GM23248 (cell line): Measurements from ENCODE around the gene PTPRK. TPM values are rescaled to one million over a fixed set of nuclear protein-coding genes. Genes with fewer than 3 reads are reported as not detected.

Experiments
- DNase-seq: peaks from one replicate; pipeline ENCODE4 v3.0.0-alpha.2; 2015
- H2AFZ ChIP-seq: fragments of 200-600 bp; sonication (generic); 2 replicates; pipeline ENCODE4 v1.6.1; 2016; ENCODE audit warnings: antibody characterized with exemption
- H3F3A ChIP-seq: fragments of 200-600 bp; sonication (generic); 2 replicates; pipeline ENCODE4 v1.6.1; 2016; ENCODE audit warnings: mild to moderate bottlenecking, antibody characterized with exemption, mixed run types; ENCODE audit not compliant: insufficient read depth
- H3K27ac ChIP-seq: fragments of 200-600 bp; sonication (generic); 2 replicates; pipeline ENCODE4 v1.5.1; 2016; ENCODE audit warnings: mild to moderate bottlenecking
- H3K27me3 ChIP-seq: fragments of 200-600 bp; sonication (generic); replicated peaks from 2 replicates; pipeline ENCODE4 v1.6.1; 2016; ENCODE audit warnings: mild to moderate bottlenecking; ENCODE audit not compliant: insufficient read depth
- H3K36me3 ChIP-seq: fragments of 200-600 bp; sonication (generic); 2 replicates; pipeline ENCODE4 v1.6.1; 2016; ENCODE audit warnings: low read depth, mild to moderate bottlenecking
- H3K4me1 ChIP-seq: fragments of 200-600 bp; sonication (generic); 2 replicates; pipeline ENCODE4 v1.6.1; 2016; ENCODE audit warnings: mild to moderate bottlenecking; ENCODE audit not compliant: insufficient read depth
- H3K4me2 ChIP-seq: fragments of 200-600 bp; sonication (generic); one replicate; pipeline ENCODE4 v1.6.1; 2016; ENCODE audit warnings: mild to moderate bottlenecking; ENCODE audit not compliant: unreplicated experiment
- H3K4me3 ChIP-seq: fragments of 200-600 bp; sonication (generic); 2 replicates; pipeline ENCODE4 v1.5.1; 2016; ENCODE audit warnings: mild to moderate bottlenecking
- H3K79me2 ChIP-seq: fragments of 200-600 bp; sonication (generic); 2 replicates; pipeline ENCODE4 v1.6.1; 2016; ENCODE audit warnings: mild to moderate bottlenecking; ENCODE audit not compliant: insufficient read depth
- H3K9ac ChIP-seq: fragments of 200-600 bp; sonication (generic); 2 replicates; pipeline ENCODE4 v1.6.1; 2016; ENCODE audit warnings: mild to moderate bottlenecking
- H3K9me2 ChIP-seq: fragments of 200-600 bp; sonication (generic); 2 replicates; pipeline ENCODE4 v1.6.1; 2016; ENCODE audit warnings: mixed run types, mild to moderate bottlenecking, moderate library complexity; ENCODE audit not compliant: insufficient read depth
- H3K9me3 ChIP-seq: fragments of 200-600 bp; sonication (generic); one replicate; pipeline ENCODE4 v1.6.1; 2017; ENCODE audit warnings: low read depth
- H4K20me1 ChIP-seq: fragments of 200-600 bp; sonication (generic); 2 replicates; pipeline ENCODE4 v1.6.0; 2016; ENCODE audit not compliant: insufficient read depth
- EZH2 ChIP-seq: fragments of 200-600 bp; sonication (generic); IDR thresholded peaks from 2 replicates; pipeline ENCODE4 v1.6.1; 2018; ENCODE audit warnings: antibody characterized with exemption, mild to moderate bottlenecking; ENCODE audit not compliant: insufficient read depth, poor library complexity, severe bottlenecking
- EZH2phosphoT487 ChIP-seq: fragments of 200-600 bp; sonication (generic); IDR thresholded peaks from 2 replicates; pipeline ENCODE4 v1.6.1; 2018; ENCODE audit warnings: antibody characterized with exemption, moderate library complexity, mild to moderate bottlenecking, low read depth; ENCODE audit not compliant: insufficient read depth
- WGBS, 2 experiments: methylation state at CpG; one replicate each; pipeline ENCODE4 v1.1.6; 2015 to 2017; ENCODE audit warnings: low lambda C conversion rate in 2 of 2, low coverage in 1 of 2; ENCODE audit errors: missing lambda C conversion rate in 2 of 2; 5-methylcytosine and 5-hydroxymethylcytosine counted together
- in situ Hi-C: fragments of 300-500 bp; cut with MboI; formaldehyde crosslinking; loops from 2 replicates; pipeline ENCODE4 v1.15.0; 2020
- polyA plus RNA-seq: library from polyadenylated mRNA; unstranded; fragments of >200 nt; fragmentation: Nextera tagmentation; extraction: Ambion mirVana; gene quantifications from 2 replicates; pipeline ENCODE4 v1.2.1, GENCODE V29; 2016
- total RNA-seq: library from RNA; depleted of rRNA; stranded (reverse); fragments of >200 nt; shearing (Covaris generic); gene quantifications from 2 replicates; pipeline ENCODE4 v1.2.3, GENCODE V29; 2014

Gene PTPRK
- total and polyA plus RNA-seq, 2 experiments from 2014 or later, result 22.3 to 34.5 TPM

DNA sequence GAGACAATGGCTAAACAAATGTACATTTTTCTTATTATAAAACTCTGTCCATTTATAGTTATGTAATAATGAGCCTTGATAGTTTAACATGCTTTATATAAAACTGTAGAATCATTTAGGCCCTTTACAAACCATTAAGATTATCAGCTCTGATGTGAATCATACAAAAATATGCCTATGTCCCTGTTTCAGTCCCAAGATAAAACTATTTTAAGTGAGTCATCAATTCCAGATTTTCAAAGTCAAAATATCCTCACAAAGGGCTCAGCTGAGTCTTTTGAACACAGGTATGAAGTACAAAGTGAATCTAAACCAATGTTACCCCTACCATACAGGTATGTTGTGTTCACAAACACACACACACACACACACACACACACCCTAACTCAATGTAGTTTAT is 88.0 kb downstream of the PTPRK start:
- H3K4me1 ChIP-seq, result peaks cover 16% of the 10 kb centered on the region
- no peak overlapping the region for H3K4me2 ChIP-seq
- no peaks in the 10 kb centered on the region for H3K27me3 ChIP-seq
- in situ Hi-C loops, result no loop called here
- H4K20me1 ChIP-seq, result no peaks in the 10 kb centered on the region
- H3K36me3 ChIP-seq, result no peaks in the 10 kb centered on the region
- peaks cover 12% of the 10 kb centered on the region; the same call in 1 of the 2 replicates for H3F3A ChIP-seq
- no peaks in the 10 kb centered on the region for H3K9me3 ChIP-seq
- H3K27ac ChIP-seq, result peak overlapping the region; percentile 6
- no peaks in the 10 kb centered on the region for H3K9me2 ChIP-seq
- no peak for TF ChIP-seq EZH2
- TF ChIP-seq EZH2phosphoT487, result no peak
- H3K79me2 ChIP-seq, result peaks cover 25% of the 10 kb centered on the region
- no peak overlapping the region for H3K9ac ChIP-seq
- no peak overlapping the region for H3K4me3 ChIP-seq
- H2AFZ ChIP-seq, result no peak overlapping the region
- peak; percentile 72 for DNase-seq

- peaks cover 10% of the 10 kb centered on the region for H3K4me1 ChIP-seq
- WGBS, 2 experiments, result 100% methylated on average over 1 of the region's 1 CpG
- in situ Hi-C loops, result no loop called here
Measured at GRCh38 chr6:128427139-128427538, 93.3 kb downstream of the PTPRK start.

GRCh38 chr6:128425856-128426255 is 94.5 kb downstream of the PTPRK start:
- H3K36me3 ChIP-seq, result no peaks in the 10 kb centered on the region

More at GRCh38 chr6:128427139-128427538, 93.3 kb downstream of the PTPRK start:
- H3K27me3 ChIP-seq, result no peaks in the 10 kb centered on the region
- H3K9me2 ChIP-seq, result no peaks in the 10 kb centered on the region
- TF ChIP-seq EZH2phosphoT487 (no peak), EZH2 (no peak)
- H3K4me3 ChIP-seq, result no peak overlapping the region
- no peak overlapping the region for H3K9ac ChIP-seq
- peaks cover 9% of the 10 kb centered on the region; the same call in 1 of the 2 replicates for H3F3A ChIP-seq
- no peak overlapping the region for H2AFZ ChIP-seq
- no peaks in the 10 kb centered on the region for H3K36me3 ChIP-seq
- no peaks in the 10 kb centered on the region for H4K20me1 ChIP-seq
- DNase-seq, result no peak
- no peak overlapping the region for H3K27ac ChIP-seq
- no peaks in the 10 kb centered on the region for H3K9me3 ChIP-seq
- peaks cover 4% of the 10 kb centered on the region; the same call in 1 of the 2 replicates for H3K79me2 ChIP-seq
- no peak overlapping the region for H3K4me2 ChIP-seq

GRCh38 chr6:128422871-128423270 is 97.5 kb downstream of the PTPRK start:
- no peak overlapping the region for H3K9ac ChIP-seq

More at GRCh38 chr6:128425856-128426255, 94.5 kb downstream of the PTPRK start:
- Histone ChIP-seq H3K9me3 (no peaks in the 10 kb centered on the region), H2AFZ (no peak overlapping the region), H3K4me3 (no peak overlapping the region), H3K79me2 (peaks cover 9% of the 10 kb centered on the region; the same call in 1 of the 2 replicates), H3K9ac (no peak overlapping the region), H3K9me2 (no peaks in the 10 kb centered on the region), H3K27ac (no peak overlapping the region), H3K27me3 (no peaks in the 10 kb centered on the region), H3K4me1 (no peaks in the 10 kb centered on the region; the same call in 1 of the 2 replicates), H3F3A (no peaks in the 10 kb centered on the region), H3K4me2 (no peak overlapping the region), H4K20me1 (no peaks in the 10 kb centered on the region)
- TF ChIP-seq EZH2phosphoT487 (no peak), EZH2 (no peak)
- in situ Hi-C loops, result no loop called here
- 98% methylated on average over 2 of the region's 2 CpGs for WGBS, 2 experiments
- no peak for DNase-seq

DNA sequence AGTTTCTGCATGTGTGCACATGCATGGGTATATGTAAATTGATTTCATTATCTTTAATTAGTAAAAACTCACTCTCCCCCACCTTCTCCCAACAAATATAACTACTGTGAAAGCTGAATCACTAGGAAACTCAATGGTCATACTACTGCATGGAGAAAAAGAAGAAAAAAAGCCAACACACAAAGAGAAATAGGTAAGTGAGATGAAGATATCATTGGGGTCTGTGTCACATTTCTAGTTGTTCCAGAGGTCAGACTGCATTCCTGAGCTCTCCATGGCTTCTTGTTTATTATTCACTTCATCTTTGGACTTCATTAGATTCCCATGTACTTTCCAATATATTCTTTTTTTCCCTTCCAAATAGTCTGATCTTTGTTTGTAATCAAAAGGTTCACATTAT is 98.2 kb downstream of the PTPRK start:
- Histone ChIP-seq H2AFZ (no peak overlapping the region), H3K36me3 (no peaks in the 10 kb centered on the region), H3K9me2 (no peaks in the 10 kb centered on the region), H3K79me2 (0 out of 2 replicates have a peak, but pooled peaks cover 11% of the 10 kb centered on the region), H3K27me3 (no peaks in the 10 kb centered on the region), H3K4me2 (no peak overlapping the region), H3K9ac (no peak overlapping the region), H3K9me3 (no peaks in the 10 kb centered on the region), H3K4me1 (no peaks in the 10 kb centered on the region), H3F3A (no peaks in the 10 kb centered on the region), H3K27ac (no peak overlapping the region), H3K4me3 (no peak overlapping the region), H4K20me1 (0 out of 2 replicates have a peak, but pooled peaks cover 3% of the 10 kb centered on the region)
- no peak for DNase-seq
- in situ Hi-C loops, result no loop called here
- TF ChIP-seq EZH2phosphoT487, result no peak
- TF ChIP-seq EZH2, result no peak

More at GRCh38 chr6:128422871-128423270, 97.5 kb downstream of the PTPRK start:
- no peak overlapping the region for H2AFZ ChIP-seq
- no peaks in the 10 kb centered on the region for H3F3A ChIP-seq
- H3K27ac ChIP-seq, result no peak overlapping the region
- no peaks in the 10 kb centered on the region for H3K36me3 ChIP-seq
- TF ChIP-seq EZH2phosphoT487, result no peak
- no peak for TF ChIP-seq EZH2
- no peak for DNase-seq
- in situ Hi-C loops, result no loop called here
- H4K20me1 ChIP-seq, result no peaks in the 10 kb centered on the region
- H3K9me2 ChIP-seq, result no peaks in the 10 kb centered on the region
- peaks cover 9% of the 10 kb centered on the region; the same call in 1 of the 2 replicates for H3K79me2 ChIP-seq
- H3K4me2 ChIP-seq, result no peak overlapping the region
- H3K4me1 ChIP-seq, result no peaks in the 10 kb centered on the region
- WGBS, 2 experiments, result 100% methylated on average over 1 of the region's 1 CpG
- H3K27me3 ChIP-seq, result no peaks in the 10 kb centered on the region
- H3K9me3 ChIP-seq, result no peaks in the 10 kb centered on the region
- H3K4me3 ChIP-seq, result no peak overlapping the region
